Lower leg skin (tissue), 3 donors: Measurements from ENCODE around the gene ARHGAP22.

Experiments used
- CTCF ChIP-seq, 3 donors: fragments of 450-650 bp; IDR thresholded peaks; one replicate each; pipeline ENCODE4 v1.5.1; 2016; ENCODE audit warnings: antibody characterized with exemption in 3 of 3, mild to moderate bottlenecking in 3 of 3, moderate library complexity in 2 of 3
- POLR2A ChIP-seq, 2 donors: fragments of 450-650 bp; IDR thresholded peaks; one replicate each; pipeline ENCODE4 v1.6.1; 2016 to 2017; ENCODE audit warnings: antibody characterized with exemption in 2 of 2, mild to moderate bottlenecking in 1 of 2, moderate library complexity in 1 of 2

GRCh38 chr10:48462482-48463020, 142.3 kb downstream of the ARHGAP22 start:
- TF ChIP-seq POLR2A (IDR thresholded peaks at IDR 0.05) (no peak), CTCF (IDR thresholded peaks at IDR 0.05) (no peak)
